Measurements from ENCODE around the gene RAC2. TPM values are rescaled to one million over a fixed set of nuclear protein-coding genes. Genes with fewer than 3 reads are reported as not detected.

Gene RAC2
- total and polyA plus RNA-seq, 2 of the 8 experiments (the other 6 are each of a cell fraction or from before 2014, with no cell fraction given) = 2.3 to 4.3 TPM

- H2BK20ac ChIP-seq (ENCODE audit: low read length) = no peak overlapping the region
- H2BK5ac ChIP-seq (ENCODE audit: low read depth, low read length) = no peak overlapping the region
- no peak overlapping the region for H3K27ac ChIP-seq (ENCODE audit: low read depth, low read length)
- H3K9ac ChIP-seq (replicated peaks in 1 of 4; ENCODE audit: extremely low read depth in 1 of 4, low read depth in 3 of 4, low read length in 3 of 4) = no peak overlapping the region
- no peak for TF ChIP-seq GTF2F1 (IDR thresholded peaks at IDR 0.05; ENCODE audit: borderline replicate concordance, low read depth, low read length)
- POLR2A ChIA-PET (ENCODE audit: partially characterized antibody) = interaction anchor here (1.1 to 1.4 kb wide), 2 partner anchors 10 to 138 kb away, joined by 3 read pairs; partner anchors contain the start of gene SSTR3
- no peak for FAIRE-seq
- H3K23ac ChIP-seq (ENCODE audit: insufficient read length) = no peak overlapping the region
- H3K4me3 ChIP-seq (ENCODE audit: extremely low read depth in 1 of 4, insufficient read depth in 2 of 4, low read depth in 3 of 4, low read length in 4 of 4) = no peak overlapping the region
- H3K23me2 ChIP-seq (ENCODE audit: low read depth, low read length) = peaks cover 5% of the 10 kb centered on the region
- no peak overlapping the region for H2BK12ac ChIP-seq (ENCODE audit: low read depth, low read length)
- WGBS, 2 experiments (ENCODE audit: extremely low coverage in 1 of 2, insufficient coverage in 1 of 2, insufficient read length in 1 of 2, insufficient replicate concordance in 2 of 2, low coverage in 1 of 2, low lambda C conversion rate in 2 of 2, missing lambda C conversion rate in 1 of 2) = 88% methylated on average over 5 of the region's 5 CpGs; no CpG with 5 or more reads in 1 of the 2 experiments
- no peaks in the 10 kb centered on the region for H3K36me3 ChIP-seq (ENCODE audit: control insufficient read depth in 2 of 4, insufficient read depth in 4 of 4, low read length in 3 of 4)
- H3K4me2 ChIP-seq (ENCODE audit: insufficient read depth in 1 of 2, low read depth in 2 of 2, low read length in 2 of 2) = no peak overlapping the region
- no peaks in the 10 kb centered on the region for H3K9me3 ChIP-seq (ENCODE audit: insufficient read depth in 2 of 2, low read depth in 1 of 2, low read length in 1 of 2)
- CTCF ChIA-PET (ENCODE audit: partially characterized antibody) = interaction anchor here (0.9 to 7.7 kb wide), 6 partner anchors 8 to 272 kb away, joined by 3 to 77 read pairs (median 6); no protein-coding TSS in a partner anchor
- H4K5ac ChIP-seq (ENCODE audit: insufficient read length, low read depth, low read length) = no peak overlapping the region
- no peak overlapping the region for H2BK15ac ChIP-seq (ENCODE audit: low read length)
- no peak overlapping the region for H3K18ac ChIP-seq (ENCODE audit: extremely low read depth, low read length)
- no peak overlapping the region for H4K91ac ChIP-seq (replicated peaks; ENCODE audit: insufficient read length, low read length)
- peaks cover 0 to 4% of the 10 kb centered on the region in 2 experiments for H4K20me1 ChIP-seq (replicated peaks in 1 of 2; ENCODE audit: control insufficient read depth in 1 of 2, insufficient read depth in 2 of 2, low read length in 2 of 2)
- no peak overlapping the region for H3K4ac ChIP-seq (replicated peaks; ENCODE audit: insufficient read length, low read depth, low read length)
- H2BK120ac ChIP-seq (replicated peaks; ENCODE audit: low read depth, low read length) = no peak overlapping the region
- no peak overlapping the region for H3K56ac ChIP-seq (replicated peaks; ENCODE audit: insufficient read length, low read depth, low read length)
- DNase-seq (ENCODE audit: low read depth in 1 of 2, low spot score in 2 of 2) = no peak
- H3K4me1 ChIP-seq (replicated peaks in 1 of 4; ENCODE audit: control insufficient read depth in 3 of 4, insufficient read depth in 4 of 4, low read length in 3 of 4) = peaks cover 3 to 18% (median 10%) of the 10 kb centered on the region in 4 experiments; a peak in 5 of 7 replicates
- no peak overlapping the region for H4K8ac ChIP-seq (ENCODE audit: extremely low read depth, insufficient read depth, low read length)
- H2AK5ac ChIP-seq (ENCODE audit: low read depth, low read length) = no peak overlapping the region
- H3K27me3 ChIP-seq (replicated peaks in 1 of 4; ENCODE audit: control insufficient read depth in 3 of 4, extremely low read depth in 1 of 4, insufficient read depth in 3 of 4, low read length in 3 of 4) = no peaks in the 10 kb centered on the region
- no peak overlapping the region for H2AFZ ChIP-seq (ENCODE audit: low read length)
- H3K79me1 ChIP-seq (ENCODE audit: low read depth, low read length) = no peaks in the 10 kb centered on the region
- H3K79me2 ChIP-seq (ENCODE audit: control insufficient read depth in 1 of 2, insufficient read depth in 2 of 2, low read length in 2 of 2) = no peaks in the 10 kb centered on the region
- no peak overlapping the region for H3K14ac ChIP-seq (ENCODE audit: insufficient read length)
Observed at GRCh38 chr22:37202001-37202555, 42.0 kb downstream of the RAC2 start.
